GM23338 (cell line): Measurements from ENCODE around the gene MMP25. TPM values are rescaled to one million over a fixed set of nuclear protein-coding genes. Genes with fewer than 3 reads are reported as not detected.

Experiments used
- ATAC-seq: fragments of 200-7000 bp; cut with Tn5 transposase; 3 replicates; pipeline ENCODE4 v1.9.1; 2020
- DNase-seq: peaks from one replicate; pipeline ENCODE4 v3.0.0-alpha.2; 2015; ENCODE audit warnings: low spot score
- H2AFZ ChIP-seq: fragments of 200-600 bp; sonication (generic); 2 replicates; pipeline ENCODE4 v1.8.0; 2016; ENCODE audit warnings: antibody characterized with exemption, mild to moderate bottlenecking, moderate library complexity
- H3F3A ChIP-seq: fragments of 200-600 bp; sonication (generic); replicated peaks from 2 replicates; pipeline ENCODE4 v1.8.0; 2017; ENCODE audit warnings: antibody characterized with exemption, mixed run types, low read depth
- H3K27ac ChIP-seq: fragments of 200-600 bp; sonication (generic); 2 replicates; pipeline ENCODE4 v1.6.1; 2016; ENCODE audit warnings: low read depth
- H3K27me3 ChIP-seq: fragments of 200-600 bp; sonication (generic); 2 replicates; pipeline ENCODE4 v1.8.0; 2016; ENCODE audit warnings: mild to moderate bottlenecking, mixed run types, moderate library complexity; ENCODE audit not compliant: insufficient read depth
- H3K36me3 ChIP-seq: fragments of 200-600 bp; sonication (generic); 2 replicates; pipeline ENCODE4 v1.8.0; 2016; ENCODE audit warnings: mild to moderate bottlenecking; ENCODE audit not compliant: insufficient read depth
- H3K4me1 ChIP-seq: fragments of 200-600 bp; sonication (generic); 2 replicates; pipeline ENCODE4 v1.8.0; 2016; ENCODE audit warnings: mild to moderate bottlenecking, moderate library complexity; ENCODE audit not compliant: insufficient read depth
- H3K4me2 ChIP-seq: fragments of 200-600 bp; sonication (generic); 2 replicates; pipeline ENCODE4 v1.7.1; 2017; ENCODE audit warnings: mixed run types
- H3K4me3 ChIP-seq: fragments of 200-600 bp; sonication (generic); 2 replicates; pipeline ENCODE4 v1.6.1; 2016; ENCODE audit warnings: mixed run types
- H3K79me2 ChIP-seq: fragments of 200-600 bp; sonication (generic); replicated peaks from 2 replicates; pipeline ENCODE4 v1.8.0; 2017; ENCODE audit warnings: mild to moderate bottlenecking; ENCODE audit not compliant: insufficient read depth
- H3K9me2 ChIP-seq: fragments of 200-600 bp; sonication (generic); 2 replicates; pipeline ENCODE4 v1.8.0; 2017; ENCODE audit not compliant: insufficient read depth
- H4K20me1 ChIP-seq: fragments of 200-600 bp; sonication (generic); replicated peaks from 2 replicates; pipeline ENCODE4 v1.8.0; 2017; ENCODE audit warnings: mild to moderate bottlenecking; ENCODE audit not compliant: insufficient read depth
- H3K27ac Mint-ChIP-seq: 2 replicates; pipeline ENCODE4 v1.8.0; 2020; ENCODE audit warnings: inconsistent platforms, mild to moderate bottlenecking, moderate library complexity, mixed read lengths
- H3K27me3 Mint-ChIP-seq: 3 replicates; pipeline ENCODE4 v1.8.0; 2022; ENCODE audit warnings: low read depth, mild to moderate bottlenecking, moderate library complexity, mixed read lengths, inconsistent platforms; ENCODE audit not compliant: insufficient read depth, poor library complexity
- H3K36me3 Mint-ChIP-seq: 3 replicates; pipeline ENCODE4 v1.8.0; 2021; ENCODE audit warnings: low read depth, mild to moderate bottlenecking, inconsistent platforms, moderate library complexity, mixed read lengths
- H3K4me1 Mint-ChIP-seq: 3 replicates; pipeline ENCODE4 v1.8.0; 2020; ENCODE audit warnings: mild to moderate bottlenecking, inconsistent platforms, mixed read lengths
- H3K4me3 Mint-ChIP-seq: 3 replicates; pipeline ENCODE4 v1.8.0; 2021; ENCODE audit warnings: moderate library complexity, mild to moderate bottlenecking, inconsistent platforms, mixed read lengths
- H3K9me3 Mint-ChIP-seq: 3 replicates; pipeline ENCODE4 v1.8.0; 2020; ENCODE audit warnings: moderate library complexity, mild to moderate bottlenecking, inconsistent platforms, mixed read lengths
- CREB1 ChIP-seq: fragments of 250-450 bp; sonication (Bioruptor Pico); IDR thresholded peaks from 2 replicates; pipeline ENCODE4 v1.5.0; 2020; ENCODE audit warnings: low read depth, mild to moderate bottlenecking, moderate library complexity
- EZH2 ChIP-seq: fragments of 200-600 bp; sonication (generic); IDR thresholded peaks from one replicate; pipeline ENCODE4 v1.8.0; 2017; ENCODE audit warnings: antibody characterized with exemption, mild to moderate bottlenecking, low read depth; ENCODE audit not compliant: unreplicated experiment
- EZH2phosphoT487 ChIP-seq: fragments of 200-600 bp; sonication (generic); IDR thresholded peaks from one replicate; pipeline ENCODE4 v1.8.1; 2018; ENCODE audit warnings: antibody characterized with exemption; ENCODE audit not compliant: unreplicated experiment
- JUNB ChIP-seq: IDR thresholded peaks from one replicate; pipeline ENCODE4 v1.6.1; 2016; ENCODE audit warnings: antibody characterized with exemption; ENCODE audit not compliant: unreplicated experiment
- NANOG ChIP-seq: IDR thresholded peaks from 2 replicates; pipeline ENCODE4 v1.6.1; 2016; ENCODE audit warnings: antibody characterized with exemption, borderline replicate concordance
- POLR2AphosphoS5 ChIP-seq: IDR thresholded peaks from 2 replicates; pipeline ENCODE4 v1.6.1; 2016; ENCODE audit warnings: antibody characterized with exemption, low read depth
- REST ChIP-seq: IDR thresholded peaks from one replicate; pipeline ENCODE4 v1.6.1; 2018; ENCODE audit warnings: antibody characterized with exemption; ENCODE audit not compliant: unreplicated experiment
- STAT1 ChIP-seq: IDR thresholded peaks from one replicate; pipeline ENCODE4 v1.6.1; 2016; ENCODE audit warnings: antibody characterized with exemption; ENCODE audit not compliant: unreplicated experiment
- ZNF114 ChIP-seq: fragments of 250-450 bp; sonication (Bioruptor Pico); IDR thresholded peaks from 2 replicates; pipeline ENCODE4 v1.5.0; 2020; ENCODE audit warnings: mild to moderate bottlenecking, moderate library complexity
- ZNF331 ChIP-seq: fragments of 250-450 bp; sonication (Bioruptor Pico); IDR thresholded peaks from 2 replicates; pipeline ENCODE4 v1.5.0; 2020; ENCODE audit warnings: low read depth, mild to moderate bottlenecking, moderate library complexity
- ZNF462 ChIP-seq: fragments of 250-450 bp; sonication (Bioruptor Pico); IDR thresholded peaks from 2 replicates; pipeline ENCODE4 v1.5.0; 2020; ENCODE audit warnings: mild to moderate bottlenecking, moderate library complexity
- polyA plus RNA-seq: library from polyadenylated mRNA; unstranded; fragments of >200 nt; fragmentation: Nextera tagmentation; extraction: Ambion mirVana; gene quantifications from 2 replicates; pipeline ENCODE4 v1.2.1, GENCODE V29; 2016
- total RNA-seq: library from RNA; depleted of rRNA; stranded (reverse); fragments of >200 nt; shearing (Covaris generic); gene quantifications from 2 replicates; pipeline ENCODE4 v1.2.3, GENCODE V29; 2014
- TF ChIP-seq, protein P1 (sequence below), 2 experiments: fragments of 200-600 bp in 1 of 2; sonication (generic) in 1 of 2; conservative IDR thresholded peaks; 2 replicates each; pipeline versions ENCODE4 v1.5.1 to v1.6.1; 2016 to 2017; ENCODE audit warnings: antibody characterized with exemption in 2 of 2, low read depth in 2 of 2, mild to moderate bottlenecking in 2 of 2, moderate library complexity in 1 of 2
- TF ChIP-seq, protein P2 (sequence below): IDR thresholded peaks from 2 replicates; pipeline ENCODE4 v1.6.1; 2016; ENCODE audit warnings: antibody characterized with exemption

Gene MMP25
- total and polyA plus RNA-seq, 2 experiments from 2014 or later: 7.7 to 15.9 TPM

DNA sequence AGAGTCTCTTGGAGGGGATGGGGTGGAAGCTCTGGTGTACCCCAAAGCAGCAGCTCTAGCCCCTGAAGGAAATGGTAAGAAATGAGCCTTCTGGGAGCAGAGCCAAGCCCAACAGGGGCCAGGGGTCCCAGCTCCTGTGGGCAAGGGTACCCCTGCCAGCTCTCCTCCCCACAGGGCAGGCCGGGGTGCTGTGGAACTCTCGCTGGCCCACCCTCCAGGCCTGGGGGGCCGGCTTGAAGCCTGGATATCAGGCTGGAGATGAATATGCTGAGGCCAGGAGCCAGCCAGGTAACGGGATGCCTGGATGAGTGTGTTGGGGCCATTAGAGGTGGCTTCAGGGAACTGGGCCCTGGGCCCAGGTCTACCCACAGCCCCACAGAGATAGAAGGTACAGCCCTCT lies 45.8 kb upstream of the MMP25 start:
- H3K4me1 Mint-ChIP-seq: peaks cover 12% of the 10 kb centered on the region; the same call in 2 of the 3 replicates
- H3K36me3 ChIP-seq: no peaks in the 10 kb centered on the region
- no peak for DNase-seq

More for the DNA sequence above, 45.8 kb upstream of the MMP25 start:
- H3K36me3 Mint-ChIP-seq: peaks cover 4% of the 10 kb centered on the region; the same call in 1 of the 3 replicates
- TF ChIP-seq STAT1: no peak
- TF ChIP-seq POLR2AphosphoS5: no peak
- TF ChIP-seq ZNF331 (CRISPR knock-in tag): no peak
- no peak for TF ChIP-seq REST
- TF ChIP-seq ZNF114: no peak
- TF ChIP-seq, protein P1, sequence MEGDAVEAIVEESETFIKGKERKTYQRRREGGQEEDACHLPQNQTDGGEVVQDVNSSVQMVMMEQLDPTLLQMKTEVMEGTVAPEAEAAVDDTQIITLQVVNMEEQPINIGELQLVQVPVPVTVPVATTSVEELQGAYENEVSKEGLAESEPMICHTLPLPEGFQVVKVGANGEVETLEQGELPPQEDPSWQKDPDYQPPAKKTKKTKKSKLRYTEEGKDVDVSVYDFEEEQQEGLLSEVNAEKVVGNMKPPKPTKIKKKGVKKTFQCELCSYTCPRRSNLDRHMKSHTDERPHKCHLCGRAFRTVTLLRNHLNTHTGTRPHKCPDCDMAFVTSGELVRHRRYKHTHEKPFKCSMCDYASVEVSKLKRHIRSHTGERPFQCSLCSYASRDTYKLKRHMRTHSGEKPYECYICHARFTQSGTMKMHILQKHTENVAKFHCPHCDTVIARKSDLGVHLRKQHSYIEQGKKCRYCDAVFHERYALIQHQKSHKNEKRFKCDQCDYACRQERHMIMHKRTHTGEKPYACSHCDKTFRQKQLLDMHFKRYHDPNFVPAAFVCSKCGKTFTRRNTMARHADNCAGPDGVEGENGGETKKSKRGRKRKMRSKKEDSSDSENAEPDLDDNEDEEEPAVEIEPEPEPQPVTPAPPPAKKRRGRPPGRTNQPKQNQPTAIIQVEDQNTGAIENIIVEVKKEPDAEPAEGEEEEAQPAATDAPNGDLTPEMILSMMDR (conservative IDR thresholded peaks at IDR 0.05; ENCODE audit: low read depth in 2 of 2): no peak
- TF ChIP-seq EZH2: no peak
- no peak for TF ChIP-seq JUNB
- no peak for TF ChIP-seq NANOG
- TF ChIP-seq, protein P2, sequence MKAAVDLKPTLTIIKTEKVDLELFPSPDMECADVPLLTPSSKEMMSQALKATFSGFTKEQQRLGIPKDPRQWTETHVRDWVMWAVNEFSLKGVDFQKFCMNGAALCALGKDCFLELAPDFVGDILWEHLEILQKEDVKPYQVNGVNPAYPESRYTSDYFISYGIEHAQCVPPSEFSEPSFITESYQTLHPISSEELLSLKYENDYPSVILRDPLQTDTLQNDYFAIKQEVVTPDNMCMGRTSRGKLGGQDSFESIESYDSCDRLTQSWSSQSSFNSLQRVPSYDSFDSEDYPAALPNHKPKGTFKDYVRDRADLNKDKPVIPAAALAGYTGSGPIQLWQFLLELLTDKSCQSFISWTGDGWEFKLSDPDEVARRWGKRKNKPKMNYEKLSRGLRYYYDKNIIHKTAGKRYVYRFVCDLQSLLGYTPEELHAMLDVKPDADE: no peak
- no peak for TF ChIP-seq ZNF462
- TF ChIP-seq EZH2phosphoT487: no peak
- TF ChIP-seq CREB1 (CRISPR knock-in tag): no peak
- no peaks in the 10 kb centered on the region for H3K9me3 Mint-ChIP-seq
- H3K27ac ChIP-seq: no peak overlapping the region
- H3K27ac Mint-ChIP-seq: no peak overlapping the region
- H3K79me2 ChIP-seq: no peaks in the 10 kb centered on the region
- H3K4me3 ChIP-seq: no peak overlapping the region
- no peak overlapping the region for H2AFZ ChIP-seq
- no peaks in the 10 kb centered on the region for H3K27me3 ChIP-seq
- ATAC-seq: no peak
- H3K4me3 Mint-ChIP-seq: no peak overlapping the region
- no peak overlapping the region for H3K4me2 ChIP-seq
- peaks cover 5% of the 10 kb centered on the region for H3K27me3 Mint-ChIP-seq
- no peaks in the 10 kb centered on the region; the same call in 1 of the 2 replicates for H3F3A ChIP-seq
- peaks cover 8% of the 10 kb centered on the region for H3K4me1 ChIP-seq
- no peaks in the 10 kb centered on the region for H4K20me1 ChIP-seq
- H3K9me2 ChIP-seq: no peaks in the 10 kb centered on the region
